ENCODE results near the gene DPEP2NB.

- TF ChIP-seq CTCF (conservative IDR thresholded peaks at IDR 0.05 in 1 of 2, IDR thresholded peaks at IDR 0.05 in 1 of 2; ENCODE audit: low read depth in 1 of 2, low read length in 2 of 2) (no peak), EZH2 (IDR thresholded peaks at IDR 0.05; ENCODE audit: low read length, missing control alignments) (no peak)
These were observed 45.7 kb upstream of the DPEP2NB start for GRCh38 chr16:68061396-68061795.
